Large intestine (tissue), 3 donors: ENCODE measurements around the gene MLH3. TPM values are rescaled to one million over a fixed set of nuclear protein-coding genes. Genes with fewer than 3 reads are reported as not detected.
A peak's percentile ranks its signal among the peaks of the same experiment; 100 is the strongest.

Experiments used
- DNase-seq, 2 donors: peaks; one replicate each; pipeline versions ENCODE4 v3.0.0 to v3.0.0-alpha.2; 2013
- H3K27ac ChIP-seq: one replicate; pipeline ENCODE4 v1.5.1; 2013; ENCODE audit warnings: low read length
- H3K27me3 ChIP-seq: 2 replicates; pipeline ENCODE4 v1.6.1; 2013; ENCODE audit warnings: low read length; ENCODE audit not compliant: control insufficient read depth, insufficient read depth
- H3K36me3 ChIP-seq: 2 replicates; pipeline ENCODE4 v1.6.1; 2013; ENCODE audit warnings: low read length; ENCODE audit not compliant: control insufficient read depth, insufficient read depth
- H3K4me1 ChIP-seq: one replicate; pipeline ENCODE4 v1.6.1; 2013; ENCODE audit warnings: low read length; ENCODE audit not compliant: control insufficient read depth, insufficient read depth
- H3K4me3 ChIP-seq: one replicate; pipeline ENCODE4 v1.5.1; 2013; ENCODE audit warnings: low read length
- H3K9me3 ChIP-seq: one replicate; pipeline ENCODE4 v1.6.1; 2013; ENCODE audit warnings: mild to moderate bottlenecking, low read depth, low read length, moderate library complexity; ENCODE audit not compliant: control insufficient read depth
- WGBS: methylation state at CpG from one replicate; pipeline ENCODE4 v1.1.5; 2013; ENCODE audit warnings: low lambda C conversion rate; ENCODE audit not compliant: insufficient coverage; 5-methylcytosine and 5-hydroxymethylcytosine counted together
- polyA plus RNA-seq: library from polyadenylated mRNA; unstranded; fragments of 120-200 nt; gene quantifications from one replicate; pipeline ENCODE4 v1.2.1, GENCODE V29; 2013

The MLH3 gene
- polyA plus RNA-seq, 1 donor, result 21.8 TPM

GRCh38 chr14:75088566-75089373 lies 37.5 kb upstream of the MLH3 start:
- no peak overlapping the region for H3K27ac ChIP-seq
- DNase-seq, result peak in 1 of 2 donors; percentile 37
- H3K27me3 ChIP-seq, result no peaks in the 10 kb centered on the region
- no peaks in the 10 kb centered on the region for H3K4me1 ChIP-seq
- H3K36me3 ChIP-seq, result peaks cover 61% of the 10 kb centered on the region
- no peaks in the 10 kb centered on the region for H3K9me3 ChIP-seq
- WGBS, result no CpG with 5 or more reads among the region's 7 CpGs
- H3K4me3 ChIP-seq, result no peak overlapping the region

DNA sequence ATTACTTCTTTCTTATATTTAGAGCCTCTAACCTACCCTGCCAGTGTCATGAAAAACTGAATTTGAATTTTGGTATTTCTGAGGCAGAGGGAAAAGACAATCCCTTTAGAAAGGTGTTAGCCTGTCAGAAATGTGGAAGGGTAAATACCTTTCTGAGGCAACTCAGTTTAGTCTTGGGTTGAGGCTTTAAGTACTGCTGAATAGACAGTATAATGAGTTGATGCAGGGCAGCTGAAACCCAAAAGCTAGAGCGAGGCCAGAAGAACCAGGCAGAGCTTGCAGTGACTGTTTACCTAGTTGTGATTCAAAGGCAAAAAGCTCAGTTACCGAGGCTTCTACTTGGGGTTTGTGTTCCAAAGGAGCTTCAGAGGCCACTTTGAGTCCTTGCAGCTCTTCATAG lies 36.9 kb upstream of the MLH3 start:
- DNase-seq, result no peak
- peaks cover 67% of the 10 kb centered on the region for H3K36me3 ChIP-seq
- no CpG with 5 or more reads among the region's 2 CpGs for WGBS
- H3K27me3 ChIP-seq, result no peaks in the 10 kb centered on the region
- H3K27ac ChIP-seq, result no peak overlapping the region
- no peaks in the 10 kb centered on the region for H3K4me1 ChIP-seq
- H3K9me3 ChIP-seq, result no peaks in the 10 kb centered on the region
- no peak overlapping the region for H3K4me3 ChIP-seq

GRCh38 chr14:75084513-75084912 lies 33.2 kb upstream of the MLH3 start:
- no CpG with 5 or more reads among the region's 5 CpGs for WGBS
- no peaks in the 10 kb centered on the region for H3K27me3 ChIP-seq
- H3K27ac ChIP-seq, result no peak overlapping the region
- peak in 1 of 2 donors; percentile 23 for DNase-seq
- peaks cover 63% of the 10 kb centered on the region for H3K36me3 ChIP-seq
- no peaks in the 10 kb centered on the region for H3K9me3 ChIP-seq
- no peaks in the 10 kb centered on the region for H3K4me1 ChIP-seq
- H3K4me3 ChIP-seq, result no peak overlapping the region

DNA sequence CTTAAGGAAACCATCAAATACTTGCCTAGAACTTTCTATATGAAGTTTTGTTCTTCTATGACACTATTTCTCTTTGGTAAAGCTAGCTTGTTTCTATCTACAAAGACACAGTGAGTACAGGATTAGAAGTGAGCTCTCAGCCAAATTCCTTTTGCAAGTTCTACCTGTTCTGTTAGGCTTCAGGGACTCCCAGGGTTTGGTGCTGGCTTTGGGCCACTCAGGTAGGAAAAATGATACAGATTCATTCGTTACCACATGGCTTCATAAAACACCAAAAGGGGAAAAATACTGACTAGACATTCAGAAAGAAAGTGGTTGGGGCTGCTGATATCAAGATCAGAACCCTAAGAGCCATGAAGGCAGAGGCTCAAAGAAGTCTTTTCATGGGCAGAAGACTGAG lies 32.0 kb upstream of the MLH3 start:
- no CpG with 5 or more reads among the region's 1 CpG for WGBS
- no peaks in the 10 kb centered on the region for H3K4me1 ChIP-seq
- no peak overlapping the region for H3K4me3 ChIP-seq
- H3K27me3 ChIP-seq, result no peaks in the 10 kb centered on the region
- DNase-seq, result no peak
- H3K9me3 ChIP-seq, result no peaks in the 10 kb centered on the region
- H3K36me3 ChIP-seq, result peaks cover 60% of the 10 kb centered on the region
- H3K27ac ChIP-seq, result no peak overlapping the region

DNA sequence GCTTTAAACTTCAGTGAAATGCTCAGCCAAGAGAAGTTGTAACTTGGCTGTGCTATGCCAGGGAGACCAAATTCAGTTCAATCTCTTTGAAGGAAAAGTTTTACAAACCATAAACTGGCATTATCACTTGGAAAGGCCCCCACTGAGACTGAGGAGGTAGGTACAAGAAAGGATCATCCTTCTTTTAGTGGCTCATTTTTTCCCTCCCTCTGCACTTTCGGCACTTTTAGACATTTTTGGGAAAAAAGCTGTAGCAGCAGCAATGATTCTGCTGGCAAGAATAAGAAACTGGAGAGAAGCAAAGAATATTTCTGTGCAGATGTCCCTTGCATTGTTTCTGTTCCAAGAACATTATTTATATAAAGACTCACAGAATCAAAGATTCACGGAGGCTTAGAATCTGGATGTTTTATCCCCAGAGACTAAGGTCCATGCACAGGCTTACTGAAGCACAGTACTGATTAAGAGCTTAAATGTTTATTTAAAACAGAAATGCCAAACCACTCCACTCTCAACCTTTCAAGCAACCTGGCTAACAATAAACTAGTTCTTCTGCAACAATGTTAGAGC lies 30.5 kb upstream of the MLH3 start:
- Histone ChIP-seq H3K9me3 (no peaks in the 10 kb centered on the region), H3K36me3 (peaks cover 45% of the 10 kb centered on the region), H3K4me3 (no peak overlapping the region), H3K27ac (no peak overlapping the region), H3K27me3 (no peaks in the 10 kb centered on the region), H3K4me1 (no peaks in the 10 kb centered on the region)
- WGBS, result no CpG with 5 or more reads among the region's 2 CpGs
- no peak for DNase-seq

DNA sequence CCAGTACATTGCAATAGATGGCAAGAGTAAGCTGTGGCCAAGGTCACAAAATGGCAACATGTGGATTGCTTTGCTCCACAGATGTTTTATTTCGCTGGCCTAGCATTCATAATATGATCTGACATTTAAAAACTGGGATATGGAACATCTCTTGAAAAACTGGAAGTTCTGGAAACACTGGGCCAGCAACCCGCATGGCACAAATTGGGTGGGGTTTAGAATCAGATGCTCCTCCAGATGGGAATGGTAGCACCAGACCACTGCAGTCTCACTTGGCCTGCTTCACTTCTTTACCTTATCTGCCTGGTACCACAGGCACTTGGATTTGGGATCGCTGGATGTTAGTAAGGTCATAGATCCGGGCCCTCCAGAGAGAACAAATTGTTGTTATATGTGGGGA lies 28.3 kb upstream of the MLH3 start:
- H3K27ac ChIP-seq, result no peak overlapping the region
- no peaks in the 10 kb centered on the region for H3K4me1 ChIP-seq
- H3K9me3 ChIP-seq, result no peaks in the 10 kb centered on the region
- H3K27me3 ChIP-seq, result no peaks in the 10 kb centered on the region
- no peak overlapping the region for H3K4me3 ChIP-seq
- WGBS, result no CpG with 5 or more reads among the region's 4 CpGs
- peaks cover 25% of the 10 kb centered on the region for H3K36me3 ChIP-seq
- DNase-seq, result no peak

DNA sequence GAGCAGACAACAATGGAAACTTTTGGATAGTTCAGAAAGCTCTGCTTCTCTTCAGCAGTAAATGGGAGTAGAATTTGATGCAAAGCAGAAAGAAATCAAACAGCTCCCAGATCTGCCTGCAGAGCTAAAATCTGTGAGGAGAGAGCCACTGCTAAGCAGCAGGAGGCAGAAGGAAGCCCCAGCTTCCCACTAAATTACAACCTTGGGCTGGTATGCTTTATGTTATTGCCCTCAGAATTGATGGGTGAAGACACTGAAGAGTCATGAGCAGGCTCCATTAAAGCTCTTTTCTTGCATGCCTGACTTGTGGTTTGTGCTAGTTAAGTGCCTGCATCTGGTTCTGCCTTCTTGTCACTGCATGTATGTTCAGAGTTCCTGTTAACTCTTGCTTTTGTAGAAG lies 26.5 kb upstream of the MLH3 start:
- DNase-seq, result no peak
- no peaks in the 10 kb centered on the region for H3K4me1 ChIP-seq
- H3K36me3 ChIP-seq, result peaks cover 8% of the 10 kb centered on the region
- H3K9me3 ChIP-seq, result no peaks in the 10 kb centered on the region
- no peak overlapping the region for H3K4me3 ChIP-seq
- no peak overlapping the region for H3K27ac ChIP-seq
- H3K27me3 ChIP-seq, result no peaks in the 10 kb centered on the region

DNA sequence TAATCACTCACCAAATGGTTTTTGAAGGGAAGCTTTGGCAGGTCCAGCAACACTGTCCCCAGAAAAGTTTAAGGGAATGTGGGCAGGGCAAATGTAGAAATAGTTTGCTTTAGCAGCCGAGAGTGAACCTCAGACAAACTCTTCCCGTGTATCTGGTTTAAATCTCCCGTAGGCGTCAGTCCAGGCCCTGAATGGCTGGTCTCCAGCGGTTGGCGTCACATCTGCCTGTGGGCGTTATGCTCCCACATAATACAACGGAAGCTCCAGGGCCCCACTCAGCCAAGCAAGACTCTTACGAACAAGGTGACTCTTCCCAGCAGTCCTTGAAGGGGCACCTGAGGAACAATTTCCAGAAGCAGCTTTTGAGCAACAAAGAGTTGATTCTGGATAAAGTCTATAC lies 19.1 kb upstream of the MLH3 start:
- no peak overlapping the region for H3K4me3 ChIP-seq

GRCh38 chr14:75069811-75070145 lies 18.5 kb upstream of the MLH3 start:
- Histone ChIP-seq H3K36me3 (no peaks in the 10 kb centered on the region), H3K9me3 (no peaks in the 10 kb centered on the region), H3K4me3 (peak overlapping the region; percentile 73), H3K4me1 (peaks cover 12% of the 10 kb centered on the region), H3K27me3 (no peaks in the 10 kb centered on the region), H3K27ac (peak overlapping the region; percentile 98)
- DNase-seq, result no peak
- no CpG with 5 or more reads among the region's 12 CpGs for WGBS

More for the DNA sequence above, 19.1 kb upstream of the MLH3 start:
- Histone ChIP-seq H3K27ac (peak overlapping the region; percentile 98), H3K4me1 (peaks cover 12% of the 10 kb centered on the region), H3K9me3 (no peaks in the 10 kb centered on the region), H3K27me3 (no peaks in the 10 kb centered on the region), H3K36me3 (no peaks in the 10 kb centered on the region)
- WGBS, result no CpG with 5 or more reads among the region's 9 CpGs
- no peak for DNase-seq

- Histone ChIP-seq H3K4me1 (peaks cover 12% of the 10 kb centered on the region), H3K4me3 (peak within 1 kb of the TSS; percentile 73), H3K9me3 (no peaks in the 10 kb centered on the region), H3K36me3 (no peaks in the 10 kb centered on the region), H3K27ac (peak within 1 kb of the TSS; percentile 98), H3K27me3 (no peaks in the 10 kb centered on the region)
- DNase-seq, result peak; percentile 96 to 98
- no CpG with 5 or more reads among the region's 58 CpGs for WGBS
Measured at GRCh38 chr14:75069121-75069810, 18.0 kb upstream of the MLH3 start, which contains the start of gene ZC2HC1C. TSS of gene ZC2HC1C (plus strand) at chr14:75069641. CDS start at chr14:75070574, 933 bp downstream.
